ENCODE results near the gene RAB18.
"Not testable (repeated sequence)": the region's sequence is repeated elsewhere in the genome, so short reads cannot be mapped to it uniquely, and the experiment has no call there.

RAB18 gene

GRCh38 chr10:27504007-27504807 lies at the start of gene RAB18:
RAB18 (plus strand) TSS chr10:27504304; CDS start chr10:27504370, 66 bp downstream.
- Histone ChIP-seq H3K4me3 (ENCODE audit: low read length) (peak within 1 kb of the TSS; percentile 94), H3K27me3 (ENCODE audit: insufficient read depth, low read length) (no peaks in the 10 kb centered on the region), H3K27ac (ENCODE audit: low read length) (peak within 1 kb of the TSS; percentile 30), H3K36me3 (ENCODE audit: insufficient read depth, low read depth, low read length) (no peaks in the 10 kb centered on the region; the same call in 1 of the 2 replicates), H3K4me1 (ENCODE audit: insufficient read depth, low read length) (peaks cover 6% of the 10 kb centered on the region; the same call in 1 of the 2 replicates), H3K9ac (ENCODE audit: low read depth, low read length) (peak within 1 kb of the TSS; percentile 85), H3K9me3 (ENCODE audit: insufficient read depth, low read depth, low read length) (no peaks in the 10 kb centered on the region)

GRCh38 chr10:27454837-27455236 lies 49.3 kb upstream of the RAB18 start:
- Histone ChIP-seq H3K9ac (ENCODE audit: low read depth, low read length) (no peak overlapping the region), H3K27ac (ENCODE audit: low read length) (no peak overlapping the region), H3K27me3 (ENCODE audit: insufficient read depth, low read length) (no peaks in the 10 kb centered on the region), H3K4me1 (ENCODE audit: insufficient read depth, low read length) (no peaks in the 10 kb centered on the region), H3K9me3 (ENCODE audit: insufficient read depth, low read depth, low read length) (no peaks in the 10 kb centered on the region), H3K36me3 (ENCODE audit: insufficient read depth, low read depth, low read length) (no peaks in the 10 kb centered on the region), H3K4me3 (ENCODE audit: low read length) (no peak overlapping the region)

DNA sequence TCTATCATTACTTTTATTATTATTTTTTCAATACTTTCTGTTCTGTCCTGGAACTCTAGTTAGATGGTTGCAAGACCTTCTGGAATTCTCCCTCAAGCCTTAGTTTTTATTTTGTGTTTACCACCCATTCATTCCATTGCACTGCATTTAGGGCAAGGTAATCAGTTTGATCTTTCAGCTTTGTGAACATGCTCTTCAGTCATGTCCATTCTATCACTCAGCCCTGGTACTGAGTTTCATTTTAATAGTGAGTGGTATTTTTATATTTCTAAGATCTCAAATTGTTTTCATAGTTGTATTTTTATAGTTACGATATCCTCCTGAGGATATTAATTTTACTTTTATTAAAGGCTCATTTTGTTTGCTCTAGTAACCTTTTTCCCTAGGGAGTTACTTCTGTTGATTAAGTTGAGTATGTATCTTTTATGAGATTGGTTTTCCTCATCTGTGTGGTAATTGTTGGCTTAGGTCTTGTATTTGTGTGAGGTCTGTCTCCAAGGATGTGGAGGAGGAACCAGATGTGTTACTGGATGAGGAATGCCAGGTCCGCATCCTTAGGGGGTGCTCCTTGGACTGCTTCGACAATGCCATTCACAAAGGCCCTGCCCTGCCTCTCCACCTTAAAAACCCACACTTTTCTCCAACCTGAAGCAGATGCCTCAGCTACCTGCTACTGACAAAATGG lies 46.7 kb upstream of the RAB18 start:
- no peaks in the 10 kb centered on the region for H3K9me3 ChIP-seq (ENCODE audit: insufficient read depth, low read depth, low read length)
- no peaks in the 10 kb centered on the region for H3K27me3 ChIP-seq (ENCODE audit: insufficient read depth, low read length)
- no peak overlapping the region for H3K9ac ChIP-seq (ENCODE audit: low read depth, low read length)
- no peaks in the 10 kb centered on the region for H3K4me1 ChIP-seq (ENCODE audit: insufficient read depth, low read length)
- H3K36me3 ChIP-seq (ENCODE audit: insufficient read depth, low read depth, low read length), result no peaks in the 10 kb centered on the region
- no peak overlapping the region for H3K27ac ChIP-seq (ENCODE audit: low read length)
- no peak overlapping the region for H3K4me3 ChIP-seq (ENCODE audit: low read length)

GRCh38 chr10:27457966-27458365 lies 46.1 kb upstream of the RAB18 start:
- Histone ChIP-seq H3K27ac (ENCODE audit: low read length) (no peak overlapping the region), H3K4me3 (ENCODE audit: low read length) (no peak overlapping the region), H3K9me3 (ENCODE audit: insufficient read depth, low read depth, low read length) (no peaks in the 10 kb centered on the region), H3K27me3 (ENCODE audit: insufficient read depth, low read length) (no peaks in the 10 kb centered on the region), H3K36me3 (ENCODE audit: insufficient read depth, low read depth, low read length) (no peaks in the 10 kb centered on the region), H3K9ac (ENCODE audit: low read depth, low read length) (no peak overlapping the region), H3K4me1 (ENCODE audit: insufficient read depth, low read length) (no peaks in the 10 kb centered on the region)

- no peak overlapping the region for H3K27ac ChIP-seq (ENCODE audit: low read length)
- H3K9me3 ChIP-seq (ENCODE audit: insufficient read depth, low read depth, low read length), result no peaks in the 10 kb centered on the region
- H3K9ac ChIP-seq (ENCODE audit: low read depth, low read length), result no peak overlapping the region
- no peaks in the 10 kb centered on the region for H3K27me3 ChIP-seq (ENCODE audit: insufficient read depth, low read length)
- H3K4me1 ChIP-seq (ENCODE audit: insufficient read depth, low read length), result peaks cover 6% of the 10 kb centered on the region; the same call in 1 of the 2 replicates
- no peak overlapping the region for H3K4me3 ChIP-seq (ENCODE audit: low read length)
- no peaks in the 10 kb centered on the region for H3K36me3 ChIP-seq (ENCODE audit: insufficient read depth, low read depth, low read length)
Measured at GRCh38 chr10:27461312-27461711, 42.8 kb upstream of the RAB18 start.

- no peaks in the 10 kb centered on the region for H3K27me3 ChIP-seq (ENCODE audit: insufficient read depth, low read length)
- peaks cover 6% of the 10 kb centered on the region; the same call in 1 of the 2 replicates for H3K4me1 ChIP-seq (ENCODE audit: insufficient read depth, low read length)
- no peaks in the 10 kb centered on the region for H3K9me3 ChIP-seq (ENCODE audit: insufficient read depth, low read depth, low read length)
- no peak overlapping the region for H3K9ac ChIP-seq (ENCODE audit: low read depth, low read length)
- H3K27ac ChIP-seq (ENCODE audit: low read length), result no peak overlapping the region
- no peak overlapping the region for H3K4me3 ChIP-seq (ENCODE audit: low read length)
- no peaks in the 10 kb centered on the region for H3K36me3 ChIP-seq (ENCODE audit: insufficient read depth, low read depth, low read length)
Measured at GRCh38 chr10:27463961-27464360, 40.1 kb upstream of the RAB18 start.

- Histone ChIP-seq H3K36me3 (ENCODE audit: insufficient read depth, low read depth, low read length) (no peaks in the 10 kb centered on the region), H3K27me3 (ENCODE audit: insufficient read depth, low read length) (no peaks in the 10 kb centered on the region), H3K27ac (ENCODE audit: low read length) (no peak overlapping the region), H3K4me1 (ENCODE audit: insufficient read depth, low read length) (peaks cover 6% of the 10 kb centered on the region; the same call in 1 of the 2 replicates), H3K9me3 (ENCODE audit: insufficient read depth, low read depth, low read length) (no peaks in the 10 kb centered on the region), H3K4me3 (ENCODE audit: low read length) (no peak overlapping the region), H3K9ac (ENCODE audit: low read depth, low read length) (no peak overlapping the region)
Measured at GRCh38 chr10:27464993-27465392, 39.1 kb upstream of the RAB18 start.

DNA sequence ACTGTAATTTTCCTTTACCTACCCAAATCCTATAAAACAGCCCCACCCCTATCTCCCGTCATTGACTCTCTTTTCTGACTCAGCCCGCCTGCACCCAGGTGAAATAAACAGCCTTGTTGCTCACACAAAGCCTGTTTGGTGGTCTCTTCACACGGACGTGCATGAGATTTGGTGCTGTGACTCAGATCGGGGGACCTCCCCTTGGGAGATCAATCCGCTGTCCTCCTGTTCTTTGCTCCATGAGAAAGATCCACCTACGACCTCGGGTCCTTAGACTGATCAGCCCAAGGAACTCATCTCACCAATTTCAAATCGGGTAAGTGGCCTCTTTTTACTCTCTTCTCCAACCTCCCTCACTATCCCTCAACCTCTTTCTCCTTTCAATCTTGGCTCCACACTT lies 38.5 kb upstream of the RAB18 start:
- not testable (repeated sequence) for H3K4me1 ChIP-seq (ENCODE audit: insufficient read depth, low read length); H3K36me3 ChIP-seq (ENCODE audit: insufficient read depth, low read depth, low read length); H3K27ac ChIP-seq (ENCODE audit: low read length); H3K9ac ChIP-seq (ENCODE audit: low read depth, low read length); H3K9me3 ChIP-seq (ENCODE audit: insufficient read depth, low read depth, low read length); H3K27me3 ChIP-seq (ENCODE audit: insufficient read depth, low read length); H3K4me3 ChIP-seq (ENCODE audit: low read length)

DNA sequence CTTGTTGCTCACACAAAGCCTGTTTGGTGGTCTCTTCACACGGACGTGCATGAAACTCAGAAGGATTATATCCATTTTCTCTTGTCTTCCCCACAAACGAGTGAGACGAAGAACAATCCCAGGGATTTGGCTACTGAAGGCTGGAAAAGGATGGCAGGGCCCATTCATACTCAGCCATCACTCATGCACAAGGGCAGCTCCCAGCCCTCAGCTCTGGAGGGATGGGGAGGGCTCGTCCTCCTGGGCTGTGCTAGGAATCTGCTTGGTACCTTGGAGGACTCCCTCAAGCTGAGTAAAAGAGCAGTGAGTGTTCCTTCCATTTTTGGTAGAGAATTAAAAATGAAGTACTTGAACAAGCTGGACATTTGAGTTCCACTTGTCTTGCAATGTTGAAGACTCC lies 33.2 kb upstream of the RAB18 start:
- no peak overlapping the region for H3K9ac ChIP-seq (ENCODE audit: low read depth, low read length)
- no peak overlapping the region for H3K4me3 ChIP-seq (ENCODE audit: low read length)
- H3K27ac ChIP-seq (ENCODE audit: low read length), result no peak overlapping the region
- H3K4me1 ChIP-seq (ENCODE audit: insufficient read depth, low read length), result 0 out of 2 replicates have a peak, but pooled peaks cover 2% of the 10 kb centered on the region
- H3K27me3 ChIP-seq (ENCODE audit: insufficient read depth, low read length), result no peaks in the 10 kb centered on the region
- H3K36me3 ChIP-seq (ENCODE audit: insufficient read depth, low read depth, low read length), result no peaks in the 10 kb centered on the region
- H3K9me3 ChIP-seq (ENCODE audit: insufficient read depth, low read depth, low read length), result no peaks in the 10 kb centered on the region

GRCh38 chr10:27474741-27475140 lies 29.4 kb upstream of the RAB18 start:
- Histone ChIP-seq H3K36me3 (ENCODE audit: insufficient read depth, low read depth, low read length) (no peaks in the 10 kb centered on the region), H3K4me3 (ENCODE audit: low read length) (no peak overlapping the region), H3K4me1 (ENCODE audit: insufficient read depth, low read length) (0 out of 2 replicates have a peak, but pooled peaks cover 2% of the 10 kb centered on the region), H3K27ac (ENCODE audit: low read length) (no peak overlapping the region), H3K9ac (ENCODE audit: low read depth, low read length) (no peak overlapping the region), H3K9me3 (ENCODE audit: insufficient read depth, low read depth, low read length) (no peaks in the 10 kb centered on the region), H3K27me3 (ENCODE audit: insufficient read depth, low read length) (no peaks in the 10 kb centered on the region)

DNA sequence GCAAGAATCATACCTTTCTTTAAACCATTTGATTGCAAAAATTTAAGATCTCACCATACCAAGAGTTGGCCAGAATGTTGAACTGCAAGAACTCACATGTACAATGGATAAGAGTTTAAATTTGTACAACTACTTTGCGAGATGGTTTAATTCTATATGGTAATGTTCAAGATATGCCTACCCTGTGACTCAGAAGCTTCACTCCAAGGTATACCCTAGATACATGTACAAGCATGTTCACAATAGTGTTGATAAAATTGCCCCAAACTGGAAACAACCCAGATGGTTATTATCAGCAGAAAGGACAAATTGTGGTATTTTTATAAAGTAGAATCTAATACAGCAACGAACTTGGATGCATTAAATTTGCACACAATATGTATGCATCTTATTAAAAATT lies 25.1 kb upstream of the RAB18 start:
- Histone ChIP-seq H3K9ac (ENCODE audit: low read depth, low read length) (no peak overlapping the region), H3K36me3 (ENCODE audit: insufficient read depth, low read depth, low read length) (no peaks in the 10 kb centered on the region)

GRCh38 chr10:27481486-27481885 lies 22.6 kb upstream of the RAB18 start:
- Histone ChIP-seq H3K9ac (ENCODE audit: low read depth, low read length) (no peak overlapping the region), H3K9me3 (ENCODE audit: insufficient read depth, low read depth, low read length) (no peaks in the 10 kb centered on the region), H3K27ac (ENCODE audit: low read length) (no peak overlapping the region), H3K4me1 (ENCODE audit: insufficient read depth, low read length) (no peaks in the 10 kb centered on the region), H3K36me3 (ENCODE audit: insufficient read depth, low read depth, low read length) (no peaks in the 10 kb centered on the region), H3K27me3 (ENCODE audit: insufficient read depth, low read length) (no peaks in the 10 kb centered on the region), H3K4me3 (ENCODE audit: low read length) (no peak overlapping the region)

More for the DNA sequence above, 25.1 kb upstream of the RAB18 start:
- no peak overlapping the region for H3K27ac ChIP-seq (ENCODE audit: low read length)
- H3K4me1 ChIP-seq (ENCODE audit: insufficient read depth, low read length), result no peaks in the 10 kb centered on the region
- H3K4me3 ChIP-seq (ENCODE audit: low read length), result no peak overlapping the region
- no peaks in the 10 kb centered on the region for H3K27me3 ChIP-seq (ENCODE audit: insufficient read depth, low read length)
- H3K9me3 ChIP-seq (ENCODE audit: insufficient read depth, low read depth, low read length), result no peaks in the 10 kb centered on the region
